Measurements from ENCODE around the gene CYBC1. TPM values are rescaled to one million over a fixed set of nuclear protein-coding genes. Genes with fewer than 3 reads are reported as not detected.

CYBC1 gene
- total and polyA plus RNA-seq, 2 of the 8 experiments (the other 6 are each of a cell fraction or from before 2014, with no cell fraction given) = 74.6 to 81.4 TPM

DNA sequence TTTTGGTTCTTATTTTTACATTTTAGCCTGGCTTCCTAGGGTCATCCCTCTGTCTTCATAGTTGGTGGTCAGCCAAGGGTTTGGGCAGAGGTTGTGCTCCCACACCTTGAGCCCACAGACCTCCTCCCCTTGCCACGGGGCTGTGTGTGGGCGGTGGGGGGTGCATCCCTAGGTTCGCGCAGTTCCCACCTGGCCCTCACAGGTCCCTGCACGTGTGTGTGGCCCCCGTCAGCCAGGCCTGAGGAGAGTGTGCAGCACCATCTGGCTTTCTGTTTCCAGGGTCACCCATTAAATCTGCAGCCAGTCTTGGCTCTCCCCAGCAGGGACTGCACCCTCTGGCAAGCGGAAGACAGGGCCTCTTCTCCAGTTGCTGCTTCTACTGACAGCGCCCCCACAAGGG is 18.5 kb downstream of the CYBC1 start:
- H3K9ac ChIP-seq (replicated peaks in 1 of 4; ENCODE audit: extremely low read depth in 1 of 4, low read depth in 3 of 4, low read length in 3 of 4) = no peak overlapping the region
- no peak overlapping the region for H3K56ac ChIP-seq (replicated peaks; ENCODE audit: insufficient read length, low read depth, low read length)
- H3K18ac ChIP-seq (ENCODE audit: extremely low read depth, low read length) = no peak overlapping the region
- H3K9me3 ChIP-seq (ENCODE audit: insufficient read depth in 2 of 2, low read depth in 1 of 2, low read length in 1 of 2) = no peaks in the 10 kb centered on the region
- H2BK20ac ChIP-seq (ENCODE audit: low read length) = no peak overlapping the region
- no peak overlapping the region for H3K4me2 ChIP-seq (ENCODE audit: insufficient read depth in 1 of 2, low read depth in 2 of 2, low read length in 2 of 2)
- ChIA-PET POLR2A (ENCODE audit: partially characterized antibody) (interaction anchor here (1.0 to 4.0 kb wide), 3 partner anchors 8 to 13 kb away, joined by 3 to 19 read pairs (median 3); no protein-coding TSS in a partner anchor), CTCF (ENCODE audit: partially characterized antibody) (no interaction called here)
- no peak overlapping the region for H2AFZ ChIP-seq (ENCODE audit: low read length)
- H3K36me3 ChIP-seq (ENCODE audit: control insufficient read depth in 2 of 4, insufficient read depth in 4 of 4, low read length in 3 of 4) = peaks cover 0 to 5% (median 2%) of the 10 kb centered on the region in 4 experiments; a peak in 2 of 8 replicates
- no peak overlapping the region for H2BK120ac ChIP-seq (replicated peaks; ENCODE audit: low read depth, low read length)
- TF ChIP-seq FOSL1 (IDR thresholded peaks at IDR 0.05; ENCODE audit: insufficient read depth, low read depth, low read length) (no peak), SUZ12 (IDR thresholded peaks at IDR 0.05; ENCODE audit: low read length) (no peak)
- TF ChIP-seq, protein P1, sequence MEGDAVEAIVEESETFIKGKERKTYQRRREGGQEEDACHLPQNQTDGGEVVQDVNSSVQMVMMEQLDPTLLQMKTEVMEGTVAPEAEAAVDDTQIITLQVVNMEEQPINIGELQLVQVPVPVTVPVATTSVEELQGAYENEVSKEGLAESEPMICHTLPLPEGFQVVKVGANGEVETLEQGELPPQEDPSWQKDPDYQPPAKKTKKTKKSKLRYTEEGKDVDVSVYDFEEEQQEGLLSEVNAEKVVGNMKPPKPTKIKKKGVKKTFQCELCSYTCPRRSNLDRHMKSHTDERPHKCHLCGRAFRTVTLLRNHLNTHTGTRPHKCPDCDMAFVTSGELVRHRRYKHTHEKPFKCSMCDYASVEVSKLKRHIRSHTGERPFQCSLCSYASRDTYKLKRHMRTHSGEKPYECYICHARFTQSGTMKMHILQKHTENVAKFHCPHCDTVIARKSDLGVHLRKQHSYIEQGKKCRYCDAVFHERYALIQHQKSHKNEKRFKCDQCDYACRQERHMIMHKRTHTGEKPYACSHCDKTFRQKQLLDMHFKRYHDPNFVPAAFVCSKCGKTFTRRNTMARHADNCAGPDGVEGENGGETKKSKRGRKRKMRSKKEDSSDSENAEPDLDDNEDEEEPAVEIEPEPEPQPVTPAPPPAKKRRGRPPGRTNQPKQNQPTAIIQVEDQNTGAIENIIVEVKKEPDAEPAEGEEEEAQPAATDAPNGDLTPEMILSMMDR (IDR thresholded peaks at IDR 0.05; ENCODE audit: control extremely low read depth in 1 of 3, insufficient read depth in 1 of 3, low read depth in 1 of 3, low read length in 3 of 3) = 0 out of 4 replicates have a peak, but pooled peaks of 1 of the 3 experiments have one; percentile 3
- no peaks in the 10 kb centered on the region for H3K27me3 ChIP-seq (replicated peaks in 1 of 4; ENCODE audit: control insufficient read depth in 3 of 4, extremely low read depth in 1 of 4, insufficient read depth in 3 of 4, low read length in 3 of 4)
- peak overlapping the region; percentile 51; the same call in 1 of the 2 replicates for H4K8ac ChIP-seq (ENCODE audit: extremely low read depth, insufficient read depth, low read length)
- peaks cover 2 to 6% of the 10 kb centered on the region in 2 experiments for H4K20me1 ChIP-seq (replicated peaks in 1 of 2; ENCODE audit: control insufficient read depth in 1 of 2, insufficient read depth in 2 of 2, low read length in 2 of 2)
- no peak overlapping the region for H2BK15ac ChIP-seq (ENCODE audit: low read length)
- FAIRE-seq = no peak
- no peak overlapping the region for H3K23ac ChIP-seq (ENCODE audit: insufficient read length)
- H3K4me1 ChIP-seq (replicated peaks in 1 of 4; ENCODE audit: control insufficient read depth in 3 of 4, insufficient read depth in 4 of 4, low read length in 3 of 4) = no peaks in the 10 kb centered on the region; a peak in 1 of 7 replicates
- no peak overlapping the region for H3K27ac ChIP-seq (ENCODE audit: low read depth, low read length)
- H4K5ac ChIP-seq (ENCODE audit: insufficient read length, low read depth, low read length) = no peak overlapping the region
- H2AK5ac ChIP-seq (ENCODE audit: low read depth, low read length) = no peak overlapping the region
- H3K79me2 ChIP-seq (ENCODE audit: control insufficient read depth in 1 of 2, insufficient read depth in 2 of 2, low read length in 2 of 2) = no peaks in the 10 kb centered on the region
- no peak overlapping the region for H2BK12ac ChIP-seq (ENCODE audit: low read depth, low read length)
- no peak overlapping the region for H2BK5ac ChIP-seq (ENCODE audit: low read depth, low read length)
- no peak overlapping the region for H3K4me3 ChIP-seq (ENCODE audit: extremely low read depth in 1 of 4, insufficient read depth in 2 of 4, low read depth in 3 of 4, low read length in 4 of 4)
- no peak overlapping the region for H4K91ac ChIP-seq (replicated peaks; ENCODE audit: insufficient read length, low read length)
- H3K4ac ChIP-seq (replicated peaks; ENCODE audit: insufficient read length, low read depth, low read length) = no peak overlapping the region
- 96% methylated on average over 8 of the region's 8 CpGs; no CpG with 5 or more reads in 1 of the 2 experiments for WGBS, 2 experiments (ENCODE audit: extremely low coverage in 1 of 2, insufficient coverage in 1 of 2, insufficient read length in 1 of 2, insufficient replicate concordance in 2 of 2, low coverage in 1 of 2, low lambda C conversion rate in 2 of 2, missing lambda C conversion rate in 1 of 2)
- H3K23me2 ChIP-seq (ENCODE audit: low read depth, low read length) = no peaks in the 10 kb centered on the region
- H3K14ac ChIP-seq (ENCODE audit: insufficient read length) = no peak overlapping the region
- no peaks in the 10 kb centered on the region for H3K79me1 ChIP-seq (ENCODE audit: low read depth, low read length)
- no peak for DNase-seq (ENCODE audit: low read depth in 1 of 2, low spot score in 2 of 2)

All from H1 (cell line).